CD4-positive, alpha-beta T cell treated with Interleukin-2 at 100 ng/mL for 4 hours (primary cell): ENCODE results near the gene PARVA.

Experiments used
- DNase-seq: peaks from one replicate; pipeline ENCODE4 v3.0.0-alpha.2; 2020; ENCODE audit warnings: low spot score

PARVA gene

GRCh38 chr11:12459865-12460444 is 82.6 kb downstream of the PARVA start:
- no peak for DNase-seq

- no peak for DNase-seq
Observed at GRCh38 chr11:12460466-12460865, 83.1 kb downstream of the PARVA start.

- DNase-seq = no peak
Observed at GRCh38 chr11:12461516-12461915, 84.1 kb downstream of the PARVA start.

- DNase-seq = no peak
Observed at GRCh38 chr11:12464303-12464702, 86.9 kb downstream of the PARVA start.

GRCh38 chr11:12465332-12465731 is 88.0 kb downstream of the PARVA start:
- no peak for DNase-seq

- DNase-seq = no peak
Observed at GRCh38 chr11:12467610-12468009, 90.2 kb downstream of the PARVA start.

- DNase-seq = no peak
Observed at GRCh38 chr11:12469451-12469850, 92.1 kb downstream of the PARVA start.

GRCh38 chr11:12470236-12470635 is 92.9 kb downstream of the PARVA start:
- DNase-seq = no peak

- no peak for DNase-seq
Observed at GRCh38 chr11:12472401-12473005, 95.1 kb downstream of the PARVA start.

GRCh38 chr11:12473381-12473780 is 96.0 kb downstream of the PARVA start:
- DNase-seq = no peak

- DNase-seq = no peak
Observed at GRCh38 chr11:12474871-12475270, 97.5 kb downstream of the PARVA start.

- DNase-seq = no peak
Observed at GRCh38 chr11:12478743-12479142, 101.4 kb downstream of the PARVA start.

GRCh38 chr11:12480401-12480800 is 103.0 kb downstream of the PARVA start:
- DNase-seq = no peak

- no peak for DNase-seq
Observed at GRCh38 chr11:12482839-12483238, 105.5 kb downstream of the PARVA start.

- no peak for DNase-seq
Observed at GRCh38 chr11:12483604-12484003, 106.2 kb downstream of the PARVA start.

- DNase-seq = no peak
Observed at GRCh38 chr11:12485328-12485727, 108.0 kb downstream of the PARVA start.

GRCh38 chr11:12489246-12489772 is 111.9 kb downstream of the PARVA start:
- DNase-seq = no peak

- no peak for DNase-seq
Observed at GRCh38 chr11:12494699-12495098, 117.3 kb downstream of the PARVA start.

GRCh38 chr11:12496181-12497025 is 119.0 kb downstream of the PARVA start:
- DNase-seq = no peak

- no peak for DNase-seq
Observed at GRCh38 chr11:12497431-12497830, 120.1 kb downstream of the PARVA start.

GRCh38 chr11:12499071-12499470 is 121.7 kb downstream of the PARVA start:
- DNase-seq = no peak

GRCh38 chr11:12502046-12502445 is 124.7 kb downstream of the PARVA start:
- no peak for DNase-seq

GRCh38 chr11:12503039-12503484 is 125.7 kb downstream of the PARVA start:
- DNase-seq = no peak
